Naive thymus-derived CD4-positive, alpha-beta T cell (primary cell): Measurements from ENCODE around the gene HNMT. TPM values are rescaled to one million over a fixed set of nuclear protein-coding genes. Genes with fewer than 3 reads are reported as not detected.
"Not testable (repeated sequence)": the region's sequence is repeated elsewhere in the genome, so short reads cannot be mapped to it uniquely, and the experiment has no call there.

Experiments used
- ATAC-seq: fragments of 150-1000 bp; cut with Tn5 transposase; 2 replicates; pipeline ENCODE4 v1.10.0; 2021; ENCODE audit warnings: mild to moderate bottlenecking, moderate library complexity
- CTCF ChIA-PET: fragments of 350-600 bp; sonication (Branson Sonifier 250); formaldehyde crosslinking; loops from one replicate; lab custom pipeline; 2021; ENCODE audit warnings: antibody characterized with exemption; lab: Charles Lee
- POLR2A ChIA-PET: fragments of 350-600 bp; sonication (Branson Sonifier 250); formaldehyde crosslinking; loops from one replicate; lab custom pipeline; 2021; ENCODE audit warnings: antibody characterized with exemption, inconsistent platforms; lab: Charles Lee
- DNase-seq, 9 donors: peaks; one replicate each; pipeline versions ENCODE4 v3.0.0 to v3.0.0-alpha.2; 2020 to 2022; ENCODE audit warnings: mixed read lengths in 1 of 9
- H3K27ac ChIP-seq: one replicate; pipeline ENCODE4 v1.7.0; 2013; ENCODE audit warnings: mild to moderate bottlenecking, low read depth, low read length, moderate library complexity
- H3K27me3 ChIP-seq, 2 donors: one replicate each; pipeline ENCODE4 v1.7.0; 2013; ENCODE audit warnings: low read length in 2 of 2, mild to moderate bottlenecking in 2 of 2, moderate library complexity in 2 of 2; ENCODE audit not compliant: control insufficient read depth in 2 of 2, insufficient read depth in 2 of 2
- H3K36me3 ChIP-seq, 3 experiments: 1 replicate in 2 of 3; 2 replicates in 1 of 3; pipeline ENCODE4 v1.7.0; 2013; ENCODE audit warnings: low read length in 3 of 3, mild to moderate bottlenecking in 3 of 3, moderate library complexity in 1 of 3; ENCODE audit not compliant: insufficient read depth in 3 of 3, control insufficient read depth in 2 of 3
- H3K4me1 ChIP-seq, 2 donors: one replicate each; pipeline ENCODE4 v1.7.0; 2013; ENCODE audit warnings: low read length in 2 of 2, mild to moderate bottlenecking in 2 of 2, moderate library complexity in 1 of 2; ENCODE audit not compliant: control insufficient read depth in 2 of 2, insufficient read depth in 2 of 2
- H3K4me3 ChIP-seq: 2 replicates; pipeline ENCODE4 v1.7.0; 2013; ENCODE audit warnings: mild to moderate bottlenecking, low read length
- H3K9me3 ChIP-seq, 3 experiments: 1 replicate in 2 of 3; 2 replicates in 1 of 3; pipeline ENCODE4 v1.7.0; 2013; ENCODE audit warnings: low read length in 3 of 3; ENCODE audit not compliant: control insufficient read depth in 2 of 3
- H3K27ac Mint-ChIP-seq, 9 donors: one replicate each; pipeline ENCODE4 v1.8.0; 2020 to 2022; ENCODE audit warnings: mixed read lengths in 9 of 9, mild to moderate bottlenecking in 8 of 9, moderate library complexity in 5 of 9, inconsistent platforms in 2 of 9
- H3K27me3 Mint-ChIP-seq, 5 donors: one replicate each; pipeline ENCODE4 v1.8.0; 2021 to 2022; ENCODE audit warnings: mixed read lengths in 5 of 5, mild to moderate bottlenecking in 1 of 5
- H3K36me3 Mint-ChIP-seq, 5 donors: one replicate each; pipeline ENCODE4 v1.8.0; 2020 to 2022; ENCODE audit warnings: mixed read lengths in 5 of 5, mild to moderate bottlenecking in 3 of 5, inconsistent platforms in 1 of 5
- H3K4me1 Mint-ChIP-seq, 7 donors: one replicate each; pipeline ENCODE4 v1.8.0; 2020 to 2022; ENCODE audit warnings: mixed read lengths in 7 of 7, mild to moderate bottlenecking in 3 of 7, inconsistent platforms in 1 of 7
- H3K4me3 Mint-ChIP-seq, 10 donors: one replicate each; pipeline ENCODE4 v1.8.0; 2020 to 2022; ENCODE audit warnings: mild to moderate bottlenecking in 10 of 10, mixed read lengths in 10 of 10, moderate library complexity in 6 of 10, inconsistent platforms in 2 of 10
- H3K9me3 Mint-ChIP-seq, 11 donors: one replicate each; pipeline ENCODE4 v1.8.0; 2020 to 2022; ENCODE audit warnings: mixed read lengths in 11 of 11, mild to moderate bottlenecking in 4 of 11, inconsistent platforms in 1 of 11, moderate library complexity in 1 of 11
- intact Hi-C, 2 donors: fragments of 100-400 bp; cut with micrococcal nuclease; formaldehyde crosslinking; loops; one replicate each; pipeline ENCODE4 v1.15.1; 2023
- polyA plus RNA-seq, 2 donors: library from polyadenylated mRNA; unstranded; fragments of 300-500 nt; fragmentation: Illumina TruSeq; gene quantifications; one replicate each; pipeline ENCODE4 v1.2.3, GENCODE V29; 2021
- total RNA-seq, 6 experiments: library from RNA in 5 of 6; stranded (reverse) in 5 of 6; gene quantifications; 1 replicate in 5 of 6; 2 replicates in 1 of 6; pipeline ENCODE4 v1.2.3 and lab custom pipeline; 2021 to 2026

HNMT gene
- total and polyA plus RNA-seq, 7 experiments from 2014 or later, result 1.1 to 7.5 (median 1.7) TPM; not detected in 3

GRCh38 chr2:137993715-137994476, 29.6 kb downstream of the HNMT start:
- H3K27me3 ChIP-seq, H3K4me3 ChIP-seq, DNase-seq, intact Hi-C loops, H3K36me3 Mint-ChIP-seq, H3K36me3 ChIP-seq, POLR2A ChIA-PET, ATAC-seq, H3K27ac ChIP-seq, H3K4me1 Mint-ChIP-seq, H3K27me3 Mint-ChIP-seq, H3K9me3 ChIP-seq, CTCF ChIA-PET, H3K4me1 ChIP-seq, H3K4me3 Mint-ChIP-seq, H3K27ac Mint-ChIP-seq: not testable (repeated sequence)
- peaks cover 2 to 17% (median 6%) of the 10 kb centered on the region in 11 donors for H3K9me3 Mint-ChIP-seq

- H3K4me1 ChIP-seq, H3K27ac ChIP-seq, H3K9me3 ChIP-seq, intact Hi-C loops, H3K27ac Mint-ChIP-seq, H3K27me3 Mint-ChIP-seq, H3K27me3 ChIP-seq, H3K4me3 Mint-ChIP-seq, H3K4me3 ChIP-seq, H3K4me1 Mint-ChIP-seq, DNase-seq, H3K36me3 ChIP-seq, H3K36me3 Mint-ChIP-seq, CTCF ChIA-PET, ATAC-seq, POLR2A ChIA-PET: not testable (repeated sequence)
- H3K9me3 Mint-ChIP-seq, result peaks cover 2 to 17% (median 6%) of the 10 kb centered on the region in 11 donors
These were observed 31.1 kb downstream of the HNMT start for GRCh38 chr2:137995368-137995767.

GRCh38 chr2:137996158-137996557, 31.9 kb downstream of the HNMT start:
- POLR2A ChIA-PET, ATAC-seq, CTCF ChIA-PET, H3K27ac Mint-ChIP-seq, H3K27me3 ChIP-seq, H3K4me3 Mint-ChIP-seq, intact Hi-C loops, H3K4me1 ChIP-seq, H3K27ac ChIP-seq, H3K9me3 ChIP-seq, H3K4me3 ChIP-seq, H3K36me3 Mint-ChIP-seq, H3K36me3 ChIP-seq, H3K27me3 Mint-ChIP-seq, H3K4me1 Mint-ChIP-seq, DNase-seq: not testable (repeated sequence)
- H3K9me3 Mint-ChIP-seq, result peaks cover 2 to 17% (median 6%) of the 10 kb centered on the region in 11 donors

GRCh38 chr2:137997733-137998132, 33.5 kb downstream of the HNMT start:
- ATAC-seq (no peak), DNase-seq (no peak)
- CTCF ChIA-PET, result no interaction called here
- peaks cover 2 to 17% (median 6%) of the 10 kb centered on the region in 11 donors for H3K9me3 Mint-ChIP-seq
- intact Hi-C loops, result no loop called here
- H3K9me3 ChIP-seq, result no peaks in the 10 kb centered on the region
- no peaks in the 10 kb centered on the region for H3K36me3 ChIP-seq
- H3K4me1 Mint-ChIP-seq, result no peaks in the 10 kb centered on the region
- H3K27ac Mint-ChIP-seq, result no peak overlapping the region
- no peak overlapping the region for H3K4me3 Mint-ChIP-seq
- POLR2A ChIA-PET, result no interaction called here
- no peaks in the 10 kb centered on the region for H3K27me3 ChIP-seq
- H3K27me3 Mint-ChIP-seq, result peaks cover 0 to 4% (median 0%) of the 10 kb centered on the region in 5 donors
- no peak overlapping the region for H3K4me3 ChIP-seq
- H3K36me3 Mint-ChIP-seq, result peaks cover 0 to 4% (median 0%) of the 10 kb centered on the region in 5 donors
- H3K4me1 ChIP-seq, result no peaks in the 10 kb centered on the region
- no peak overlapping the region for H3K27ac ChIP-seq

- H3K4me3 Mint-ChIP-seq, result no peak overlapping the region
- H3K36me3 ChIP-seq, result no peaks in the 10 kb centered on the region
- H3K27ac ChIP-seq, result no peak overlapping the region
- ATAC-seq (no peak), DNase-seq (no peak)
- peaks cover 0 to 13% (median 5%) of the 10 kb centered on the region in 11 donors for H3K9me3 Mint-ChIP-seq
- intact Hi-C loops, result no loop called here
- no peak overlapping the region for H3K4me3 ChIP-seq
- H3K4me1 Mint-ChIP-seq, result no peaks in the 10 kb centered on the region
- H3K27ac Mint-ChIP-seq, result no peak overlapping the region
- H3K27me3 ChIP-seq, result no peaks in the 10 kb centered on the region
- CTCF ChIA-PET, result no interaction called here
- H3K27me3 Mint-ChIP-seq, result peaks cover 0 to 4% (median 0%) of the 10 kb centered on the region in 5 donors
- POLR2A ChIA-PET, result no interaction called here
- no peaks in the 10 kb centered on the region for H3K9me3 ChIP-seq
- H3K36me3 Mint-ChIP-seq, result no peaks in the 10 kb centered on the region
- no peaks in the 10 kb centered on the region for H3K4me1 ChIP-seq
These were observed 34.2 kb downstream of the HNMT start for GRCh38 chr2:137998503-137998902.

- no peak for DNase-seq
- ChIA-PET CTCF (no interaction called here), POLR2A (no interaction called here)
- H3K36me3 ChIP-seq, result no peaks in the 10 kb centered on the region
- H3K27ac ChIP-seq, result no peak overlapping the region
- no peaks in the 10 kb centered on the region for H3K27me3 ChIP-seq
- H3K4me3 ChIP-seq, result no peak overlapping the region
- Mint-ChIP-seq H3K27me3 (peaks cover 0 to 4% (median 0%) of the 10 kb centered on the region in 5 donors), H3K4me1 (no peaks in the 10 kb centered on the region), H3K9me3 (peaks cover 0 to 6% (median 3%) of the 10 kb centered on the region in 11 donors), H3K4me3 (no peak overlapping the region), H3K27ac (no peak overlapping the region), H3K36me3 (no peaks in the 10 kb centered on the region)
- intact Hi-C loops, result no loop called here
- no peaks in the 10 kb centered on the region for H3K9me3 ChIP-seq
- no peak for ATAC-seq
- H3K4me1 ChIP-seq, result no peaks in the 10 kb centered on the region
These were observed 35.0 kb downstream of the HNMT start for GRCh38 chr2:137999273-137999672.

GRCh38 chr2:138000009-138000408, 35.7 kb downstream of the HNMT start:
- no peaks in the 10 kb centered on the region for H3K4me1 Mint-ChIP-seq
- Histone ChIP-seq H3K9me3 (no peaks in the 10 kb centered on the region), H3K36me3 (no peaks in the 10 kb centered on the region), H3K27ac (no peak overlapping the region), H3K4me1 (no peaks in the 10 kb centered on the region), H3K27me3 (no peaks in the 10 kb centered on the region), H3K4me3 (no peak overlapping the region)
- H3K27me3 Mint-ChIP-seq, result peaks cover 0 to 4% (median 0%) of the 10 kb centered on the region in 5 donors
- ATAC-seq (no peak), DNase-seq (no peak)
- no peak overlapping the region for H3K4me3 Mint-ChIP-seq
- ChIA-PET POLR2A (no interaction called here), CTCF (no interaction called here)
- intact Hi-C loops, result no loop called here
- H3K9me3 Mint-ChIP-seq, result peaks cover 0 to 6% (median 2%) of the 10 kb centered on the region in 11 donors
- H3K27ac Mint-ChIP-seq, result no peak overlapping the region
- H3K36me3 Mint-ChIP-seq, result no peaks in the 10 kb centered on the region
